Measurements from ENCODE around the gene TRPV4. TPM values are rescaled to one million over a fixed set of nuclear protein-coding genes. Genes with fewer than 3 reads are reported as not detected.

TRPV4 gene
- total RNA-seq (2022; extraction: Qiagen RNA extraction): 0.06 to 0.26 TPM (median 0.14 TPM) in 5 replicates

DNA sequence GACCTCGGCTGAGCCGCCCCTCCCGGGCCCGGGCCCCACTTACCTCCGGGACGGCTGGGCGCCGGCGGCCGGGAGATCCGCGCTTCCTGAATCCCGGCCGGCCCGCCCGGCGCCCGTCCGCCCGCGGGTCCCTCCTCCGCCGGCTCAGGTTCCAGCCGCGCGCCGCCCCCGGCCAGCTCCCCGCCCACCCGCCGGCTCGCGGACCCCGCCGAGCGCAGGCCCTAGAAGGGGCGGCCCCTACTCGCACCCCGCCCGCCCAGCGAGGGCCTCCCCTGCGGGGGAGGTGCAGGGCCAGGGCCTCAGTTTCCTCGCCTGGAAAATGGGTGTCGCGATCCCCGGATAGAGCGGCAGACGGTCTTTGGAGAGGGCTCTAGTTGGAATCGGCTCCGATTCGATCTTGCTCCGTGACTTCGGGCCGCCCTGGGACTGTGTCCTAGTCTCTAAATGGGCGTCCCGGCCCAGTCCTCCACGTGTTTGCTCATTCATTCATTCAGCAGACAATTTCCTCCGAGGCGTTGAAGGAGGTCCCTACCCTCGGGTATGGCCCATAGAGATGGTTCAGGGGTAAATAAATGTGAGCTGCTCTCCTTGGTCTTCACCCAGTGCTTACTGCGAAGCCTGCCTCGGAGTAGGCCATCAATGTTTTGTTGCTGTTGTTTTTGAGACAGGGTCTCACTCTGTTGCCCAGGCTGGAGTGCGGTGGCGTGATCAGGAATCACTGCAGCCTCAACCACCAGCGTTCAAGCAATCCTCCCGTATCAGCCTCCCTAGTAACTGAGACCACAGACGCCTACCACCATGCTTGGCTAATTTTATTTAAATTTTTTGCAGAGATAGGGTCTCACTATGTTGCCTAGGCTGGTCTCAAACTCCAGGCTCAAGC is at the start of gene TRPV4:
Gene TRPV4 (minus strand): TSS at position 92 of the 883 bp plus-strand sequence. CDS start 18,602 bp downstream, outside the sequence.

DNA sequence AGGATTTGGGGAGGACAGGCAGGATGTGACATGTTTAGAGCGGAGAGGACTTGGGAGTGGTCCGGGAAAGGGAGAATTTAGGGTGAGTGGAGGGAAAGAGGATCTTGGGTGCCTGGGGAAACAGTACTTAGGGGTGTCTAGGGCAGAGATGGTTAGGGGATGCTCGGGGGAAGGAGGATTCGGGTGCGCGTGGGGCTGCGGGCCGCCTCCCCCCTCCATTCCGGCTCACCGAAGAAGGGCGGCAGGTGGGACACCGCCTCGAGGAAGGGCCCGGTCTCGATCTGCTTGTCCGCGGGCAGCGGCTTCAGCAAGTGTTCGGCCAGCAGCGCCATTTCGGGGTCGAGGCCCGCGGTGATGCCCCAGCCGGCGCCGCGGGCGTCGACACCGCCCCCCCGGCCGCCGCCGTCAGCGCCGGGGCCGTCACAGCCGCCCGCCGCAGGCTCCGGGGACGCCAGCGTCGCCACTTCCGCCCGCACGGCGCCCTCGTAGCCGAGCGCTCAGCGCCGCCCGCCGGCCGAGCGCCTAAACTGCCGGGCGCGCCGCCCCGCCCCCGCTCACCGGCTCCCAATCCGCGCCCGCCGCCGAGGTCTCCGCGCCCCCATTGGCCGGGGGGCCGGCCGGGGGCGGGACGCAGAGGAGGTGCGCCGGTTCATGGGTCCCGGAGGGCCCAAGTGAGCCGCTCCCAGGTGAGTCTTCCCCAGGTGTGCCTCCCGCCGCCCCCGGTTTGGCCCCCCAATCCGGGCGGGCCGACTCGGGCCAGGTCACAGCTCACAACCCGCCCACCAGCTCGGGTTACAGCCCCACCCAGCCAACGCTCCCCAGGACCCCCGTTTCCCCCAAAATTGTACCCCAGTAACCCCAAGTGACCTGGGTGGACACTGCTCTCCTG is 47.1 kb upstream of the TRPV4 start, which contains the start of gene GLTP:
Gene GLTP (minus strand): TSS at position 499 of the 889 bp plus-strand sequence. CDS start 167 bp downstream, at position 332.

Other genes with a start within 250 kb of the TRPV4 start
- gene FAM222A, start 119.6 kb downstream of the TRPV4 start, total RNA-seq (2022; extraction: Qiagen RNA extraction): 3.4 to 6.0 TPM (median 4.7 TPM) in 5 replicates
- 19.4 to 22.2 TPM (median 20.2 TPM) in 5 replicates for gene GLTP, start 47.1 kb upstream of the TRPV4 start, total RNA-seq (2022; extraction: Qiagen RNA extraction)
- 13.4 to 17.0 TPM (median 15.8 TPM) in 5 replicates for gene TCHP, start 66.9 kb upstream of the TRPV4 start, total RNA-seq (2022; extraction: Qiagen RNA extraction)
- 17.4 to 21.1 TPM (median 19.5 TPM) in 5 replicates for gene GIT2, start 163.0 kb upstream of the TRPV4 start, total RNA-seq (2022; extraction: Qiagen RNA extraction)
- 14.9 to 19.8 TPM (median 18.1 TPM) in 5 replicates for gene ANKRD13A, start 166.0 kb upstream of the TRPV4 start, total RNA-seq (2022; extraction: Qiagen RNA extraction)
- gene C12orf76, start 215.1 kb upstream of the TRPV4 start, total RNA-seq (2022; extraction: Qiagen RNA extraction): 6.5 to 8.5 TPM (median 7.3 TPM) in 5 replicates

Data from A549 treated with Mapracorat at 1 μM for 4 hours (cell line).